Measurements from ENCODE around the gene IFT80. TPM values are rescaled to one million over a fixed set of nuclear protein-coding genes. Genes with fewer than 3 reads are reported as not detected.

IFT80 gene
- 10 to 100 TPM; 22.5 to 34.2 (median 26.4) TPM for total RNA-seq
- 38.4 TPM for total RNA-seq (2013)
- 5.4 to 30.3 (median 18.4) reads per million in 29 experiments for total RNA-seq

GRCh38 chr3:160399125-160400029 is at the start of gene IFT80, which contains the start of gene SMC4:
Gene IFT80, minus strand, starts transcription at chr3:160399225. Its CDS starts 14,625 bp downstream, at chr3:160384600.
Gene SMC4, plus strand, starts transcription at chr3:160399650. Its CDS starts 1,177 bp downstream, at chr3:160400827.
- Mint-ChIP-seq H3K36me3 (peaks cover 6% of the 10 kb centered on the region), H3K27me3 (peaks cover 3 to 11% of the 10 kb centered on the region in 2 donors), H3K4me3 (peak within 1 kb of the TSS; percentile 91 to 97 (median 97)), H3K27ac (peak within 1 kb of the TSS; percentile 99), H3K9me3 (no peaks in the 10 kb centered on the region), H3K4me1 (peaks cover 49 to 59% (median 54%) of the 10 kb centered on the region in 3 donors)
- Histone ChIP-seq H3K27ac (ENCODE audit: low read length) (peak within 1 kb of the TSS; percentile 82), H3K9me3 (no peaks in the 10 kb centered on the region), H3K4me3 (ENCODE audit: control insufficient read depth in 1 of 2, extremely low read depth in 1 of 2, low read length in 1 of 2) (peak within 1 kb of the TSS; percentile 65 to 100), H3K4me1 (ENCODE audit: control insufficient read depth in 1 of 2, extremely low read depth in 1 of 2, insufficient read depth in 2 of 2, low read length in 2 of 2) (peaks cover 13 to 23% of the 10 kb centered on the region in 2 experiments), H3K36me3 (ENCODE audit: control insufficient read depth in 2 of 2, extremely low read depth in 1 of 2, insufficient read depth in 1 of 2, low read length in 1 of 2) (no peaks in the 10 kb centered on the region), H3K27me3 (replicated peaks in 1 of 2; ENCODE audit: control insufficient read depth in 2 of 2, extremely low read depth in 1 of 2, insufficient read depth in 2 of 2, low read length in 1 of 2) (peaks cover 0 to 9% of the 10 kb centered on the region in 2 experiments)
- ChIA-PET POLR2A (interaction anchor here (0.7 to 1.0 kb wide), 2 partner anchors 8 kb away, joined by 3 to 8 read pairs; no protein-coding TSS in a partner anchor), CTCF (interaction anchor here (0.6 to 1.0 kb wide), 9 partner anchors 13 to 1714 kb away, joined by 3 to 11 read pairs (median 6); no protein-coding TSS in a partner anchor)
- WGBS (ENCODE audit: insufficient coverage) = under 1% methylated on average over 57 of the region's 63 CpGs
- DNase-seq (peak; percentile 88 to 97 (median 95)), ATAC-seq (replicated peaks in 1 of 4) (peak; percentile 95 to 98 (median 96))

DNA sequence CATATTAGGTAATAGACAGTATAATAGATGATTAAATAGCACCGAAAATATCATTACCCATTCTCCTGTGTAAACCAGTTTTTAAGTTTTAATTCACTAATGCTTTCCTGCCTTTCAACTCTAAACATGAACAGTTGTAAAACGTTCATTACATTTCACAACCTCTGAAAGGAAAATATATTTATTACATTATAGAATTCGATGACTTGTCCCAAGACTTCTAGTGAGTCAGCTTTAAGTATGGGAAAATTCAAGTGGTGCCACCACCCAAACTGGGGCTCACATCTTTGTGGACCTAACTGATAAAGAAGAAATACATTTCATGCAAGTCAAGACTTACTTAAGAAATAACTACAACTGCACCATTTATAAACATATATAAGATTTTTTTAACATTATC is 48.5 kb upstream of the IFT80 start:
- H3K27me3 Mint-ChIP-seq = no peaks in the 10 kb centered on the region
- H3K36me3 ChIP-seq (ENCODE audit: control insufficient read depth in 2 of 2, extremely low read depth in 1 of 2, insufficient read depth in 1 of 2, low read length in 1 of 2) = no peaks in the 10 kb centered on the region
- ChIA-PET CTCF (no interaction called here), POLR2A (no interaction called here)
- peaks cover 17% of the 10 kb centered on the region for H3K36me3 Mint-ChIP-seq
- DNase-seq (no peak), ATAC-seq (replicated peaks in 1 of 4) (no peak)
- H3K9me3 Mint-ChIP-seq = no peaks in the 10 kb centered on the region
- no peak overlapping the region for H3K27ac Mint-ChIP-seq
- H3K4me1 ChIP-seq (ENCODE audit: control insufficient read depth in 1 of 2, extremely low read depth in 1 of 2, insufficient read depth in 2 of 2, low read length in 2 of 2) = peaks cover 7 to 26% of the 10 kb centered on the region in 2 experiments
- H3K27ac ChIP-seq (ENCODE audit: low read length) = no peak overlapping the region
- peaks cover 0 to 4% of the 10 kb centered on the region in 2 experiments for H3K27me3 ChIP-seq (replicated peaks in 1 of 2; ENCODE audit: control insufficient read depth in 2 of 2, extremely low read depth in 1 of 2, insufficient read depth in 2 of 2, low read length in 1 of 2)
- H3K9me3 ChIP-seq = no peaks in the 10 kb centered on the region
- no peak overlapping the region for H3K4me3 ChIP-seq (ENCODE audit: control insufficient read depth in 1 of 2, extremely low read depth in 1 of 2, low read length in 1 of 2)
- H3K4me1 Mint-ChIP-seq = peaks cover 38 to 55% (median 53%) of the 10 kb centered on the region in 3 donors
- no CpG with 5 or more reads among the region's 3 CpGs for WGBS (ENCODE audit: insufficient coverage)
- H3K4me3 Mint-ChIP-seq = no peak overlapping the region

- H3K27ac ChIP-seq (ENCODE audit: low read length) = no peak overlapping the region
- POLR2A ChIA-PET = no interaction called here
- Mint-ChIP-seq H3K9me3 (no peaks in the 10 kb centered on the region), H3K4me3 (peak overlapping the region in 1 of 3 donors; percentile 34), H3K4me1 (peaks cover 45 to 63% (median 58%) of the 10 kb centered on the region in 3 donors), H3K36me3 (peaks cover 21% of the 10 kb centered on the region), H3K27ac (no peak overlapping the region), H3K27me3 (no peaks in the 10 kb centered on the region)
- ATAC-seq (replicated peaks in 1 of 4) (no peak), DNase-seq (no peak)
- 98% methylated on average over 5 of the region's 13 CpGs for WGBS (ENCODE audit: insufficient coverage)
- no peaks in the 10 kb centered on the region for H3K9me3 ChIP-seq
- peaks cover 7 to 26% of the 10 kb centered on the region in 2 experiments for H3K4me1 ChIP-seq (ENCODE audit: control insufficient read depth in 1 of 2, extremely low read depth in 1 of 2, insufficient read depth in 2 of 2, low read length in 2 of 2)
- H3K4me3 ChIP-seq (ENCODE audit: control insufficient read depth in 1 of 2, extremely low read depth in 1 of 2, low read length in 1 of 2) = no peak overlapping the region
- CTCF ChIA-PET = interaction anchor here in 1 of 2 donors (0.8 kb wide), 1 partner anchor 33 kb away, joined by 4 read pairs; no protein-coding TSS in a partner anchor
- H3K36me3 ChIP-seq (ENCODE audit: control insufficient read depth in 2 of 2, extremely low read depth in 1 of 2, insufficient read depth in 1 of 2, low read length in 1 of 2) = no peaks in the 10 kb centered on the region
- H3K27me3 ChIP-seq (replicated peaks in 1 of 2; ENCODE audit: control insufficient read depth in 2 of 2, extremely low read depth in 1 of 2, insufficient read depth in 2 of 2, low read length in 1 of 2) = peaks cover 0 to 4% of the 10 kb centered on the region in 2 experiments
Observed at GRCh38 chr3:160446522-160447056, 47.6 kb upstream of the IFT80 start.

DNA sequence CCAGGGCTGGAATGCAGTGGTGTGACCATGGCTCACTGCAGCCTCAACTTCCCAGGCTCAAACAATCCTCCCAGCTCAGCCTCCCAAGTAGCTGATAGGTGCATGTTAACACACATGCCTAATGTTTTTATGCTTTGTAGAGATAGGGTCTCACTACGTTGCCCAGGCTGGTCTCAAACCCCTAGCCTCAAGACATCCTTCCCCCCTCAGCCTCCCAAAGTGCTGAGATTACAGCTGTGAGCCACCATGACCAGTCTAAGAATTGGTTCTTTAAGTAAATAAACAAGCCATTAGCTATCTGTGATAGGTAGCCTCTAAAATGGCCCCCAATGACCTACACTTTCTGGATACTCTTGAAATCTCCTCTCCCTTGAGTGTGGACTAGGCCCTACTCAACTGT is 46.8 kb upstream of the IFT80 start:
- no CpG with 5 or more reads among the region's 1 CpG for WGBS (ENCODE audit: insufficient coverage)
- H3K27me3 Mint-ChIP-seq = no peaks in the 10 kb centered on the region
- peak overlapping the region in 1 of 2 donors; percentile 28 for H3K27ac Mint-ChIP-seq
- H3K4me1 Mint-ChIP-seq = peaks cover 46 to 65% (median 61%) of the 10 kb centered on the region in 3 donors
- H3K4me3 Mint-ChIP-seq = no peak overlapping the region
- H3K36me3 Mint-ChIP-seq = peaks cover 23% of the 10 kb centered on the region
- no peak overlapping the region for H3K4me3 ChIP-seq (ENCODE audit: control insufficient read depth in 1 of 2, extremely low read depth in 1 of 2, low read length in 1 of 2)
- no peaks in the 10 kb centered on the region for H3K9me3 Mint-ChIP-seq
- peaks cover 7 to 26% of the 10 kb centered on the region in 2 experiments for H3K4me1 ChIP-seq (ENCODE audit: control insufficient read depth in 1 of 2, extremely low read depth in 1 of 2, insufficient read depth in 2 of 2, low read length in 2 of 2)
- no peaks in the 10 kb centered on the region for H3K9me3 ChIP-seq
- no peak overlapping the region for H3K27ac ChIP-seq (ENCODE audit: low read length)
- ChIA-PET POLR2A (interaction anchor here in 1 of 2 donors (0.7 kb wide), 1 partner anchor 443 kb away, joined by 13 read pairs; no protein-coding TSS in a partner anchor), CTCF (no interaction called here)
- H3K27me3 ChIP-seq (replicated peaks in 1 of 2; ENCODE audit: control insufficient read depth in 2 of 2, extremely low read depth in 1 of 2, insufficient read depth in 2 of 2, low read length in 1 of 2) = peaks cover 0 to 4% of the 10 kb centered on the region in 2 experiments
- ATAC-seq (replicated peaks in 1 of 4) (no peak), DNase-seq (no peak)
- no peaks in the 10 kb centered on the region for H3K36me3 ChIP-seq (ENCODE audit: control insufficient read depth in 2 of 2, extremely low read depth in 1 of 2, insufficient read depth in 1 of 2, low read length in 1 of 2)

GRCh38 chr3:160444411-160444810 is 45.4 kb upstream of the IFT80 start:
- ChIA-PET POLR2A (no interaction called here), CTCF (interaction anchor here in 1 of 2 donors (0.7 kb wide), 1 partner anchor 119 kb away, joined by 3 read pairs; no protein-coding TSS in a partner anchor)
- H3K36me3 ChIP-seq (ENCODE audit: control insufficient read depth in 2 of 2, extremely low read depth in 1 of 2, insufficient read depth in 1 of 2, low read length in 1 of 2) = peaks cover 0 to 2% of the 10 kb centered on the region in 2 donors
- H3K27me3 ChIP-seq (replicated peaks in 1 of 2; ENCODE audit: control insufficient read depth in 2 of 2, extremely low read depth in 1 of 2, insufficient read depth in 2 of 2, low read length in 1 of 2) = no peaks in the 10 kb centered on the region
- peaks cover 38 to 63% (median 57%) of the 10 kb centered on the region in 3 donors for H3K4me1 Mint-ChIP-seq
- no peak overlapping the region for H3K27ac ChIP-seq (ENCODE audit: low read length)
- peaks cover 7 to 18% of the 10 kb centered on the region in 2 experiments for H3K4me1 ChIP-seq (ENCODE audit: control insufficient read depth in 1 of 2, extremely low read depth in 1 of 2, insufficient read depth in 2 of 2, low read length in 2 of 2)
- H3K36me3 Mint-ChIP-seq = peaks cover 35% of the 10 kb centered on the region
- H3K27me3 Mint-ChIP-seq = no peaks in the 10 kb centered on the region
- no CpG with 5 or more reads among the region's 1 CpG for WGBS (ENCODE audit: insufficient coverage)
- no peaks in the 10 kb centered on the region for H3K9me3 ChIP-seq
- H3K4me3 ChIP-seq (ENCODE audit: control insufficient read depth in 1 of 2, extremely low read depth in 1 of 2, low read length in 1 of 2) = no peak overlapping the region
- no peaks in the 10 kb centered on the region for H3K9me3 Mint-ChIP-seq
- H3K4me3 Mint-ChIP-seq = no peak overlapping the region
- no peak for DNase-seq
- H3K27ac Mint-ChIP-seq = no peak overlapping the region
- no peak for ATAC-seq (replicated peaks in 1 of 4)

GRCh38 chr3:160440687-160441086 is 41.7 kb upstream of the IFT80 start:
- H3K9me3 Mint-ChIP-seq = no peaks in the 10 kb centered on the region

More at GRCh38 chr3:160440687-160441086, 41.7 kb upstream of the IFT80 start:
- Histone ChIP-seq H3K27ac (ENCODE audit: low read length) (no peak overlapping the region), H3K4me3 (ENCODE audit: control insufficient read depth in 1 of 2, extremely low read depth in 1 of 2, low read length in 1 of 2) (no peak overlapping the region), H3K36me3 (ENCODE audit: control insufficient read depth in 2 of 2, extremely low read depth in 1 of 2, insufficient read depth in 1 of 2, low read length in 1 of 2) (peaks cover 0 to 14% of the 10 kb centered on the region in 2 donors), H3K9me3 (no peaks in the 10 kb centered on the region), H3K4me1 (ENCODE audit: control insufficient read depth in 1 of 2, extremely low read depth in 1 of 2, insufficient read depth in 2 of 2, low read length in 2 of 2) (peaks cover 12% of the 10 kb centered on the region in 2 experiments), H3K27me3 (replicated peaks in 1 of 2; ENCODE audit: control insufficient read depth in 2 of 2, extremely low read depth in 1 of 2, insufficient read depth in 2 of 2, low read length in 1 of 2) (no peaks in the 10 kb centered on the region)
- DNase-seq (no peak), ATAC-seq (replicated peaks in 1 of 4) (no peak)
- no peak overlapping the region for H3K27ac Mint-ChIP-seq
- ChIA-PET POLR2A (no interaction called here), CTCF (no interaction called here)
- H3K4me1 Mint-ChIP-seq = peaks cover 55 to 59% (median 58%) of the 10 kb centered on the region in 3 donors
- WGBS (ENCODE audit: insufficient coverage) = 100% methylated on average over 1 of the region's 7 CpGs
- peaks cover 53% of the 10 kb centered on the region for H3K36me3 Mint-ChIP-seq
- no peaks in the 10 kb centered on the region for H3K27me3 Mint-ChIP-seq
- no peak overlapping the region for H3K4me3 Mint-ChIP-seq
